K562 (cell line): ENCODE results near the gene CCNL2. TPM values are rescaled to one million over a fixed set of nuclear protein-coding genes. Genes with fewer than 3 reads are reported as not detected.

Experiments
- CEBPG ChIP-seq, 3 experiments: fragments of 200-800 bp in 1 of 3; sonication (Bioruptor generic) in 1 of 3; sonication (generic) in 1 of 3; formaldehyde crosslinking in 1 of 3; IDR thresholded peaks in 2 of 3; conservative IDR thresholded peaks in 1 of 3; 2 replicates each; pipeline versions ENCODE4 v1.6.1 to v1.8.0; 2016 to 2022; ENCODE audit warnings: missing compliant biosample characterization in 2 of 3, missing genetic modification characterization in 2 of 3, mild to moderate bottlenecking in 1 of 3, missing genetic modification reagents in 1 of 3
- ETV6 ChIP-seq, 3 experiments: fragments of 150-350 bp in 1 of 3; sonication (generic) in 1 of 3; formaldehyde crosslinking in 1 of 3; IDR thresholded peaks; 2 replicates each; pipeline versions ENCODE4 v1.6.1 to v1.8.0; 2014 to 2022; ENCODE audit warnings: borderline replicate concordance in 2 of 3, low read depth in 2 of 3, antibody characterized with exemption in 1 of 3, low read length in 1 of 3, mild to moderate bottlenecking in 1 of 3, missing genetic modification reagents in 1 of 3
- MLLT1 ChIP-seq, 2 experiments: fragments of 450-650 bp; IDR thresholded peaks; 2 replicates each; pipeline ENCODE4 v1.6.1; 2016
- NFYB ChIP-seq: IDR thresholded peaks from 2 replicates; pipeline ENCODE4 v1.6.1; 2011; ENCODE audit warnings: mild to moderate bottlenecking, moderate library complexity; ENCODE audit not compliant: insufficient read length; ENCODE audit errors: extremely low read depth
- REST ChIP-seq, 2 experiments: fragments of 450-650 bp; formaldehyde crosslinking in 1 of 2; IDR thresholded peaks; 2 replicates each; pipeline versions ENCODE4 v1.4.0 to v1.6.1; 2014 to 2020; ENCODE audit warnings: mild to moderate bottlenecking in 2 of 2, borderline replicate concordance in 1 of 2, low read depth in 1 of 2
- TAF1 ChIP-seq: IDR thresholded peaks from 2 replicates; pipeline ENCODE4 v1.6.1; 2011; ENCODE audit warnings: mild to moderate bottlenecking, low read length, moderate library complexity; ENCODE audit not compliant: insufficient read depth, control insufficient read depth, severe bottlenecking; ENCODE audit errors: extremely low read depth
- TCF7L2 ChIP-seq: fragments of 150-350 bp; IDR thresholded peaks from 2 replicates; pipeline ENCODE4 v1.6.1; 2016; ENCODE audit warnings: low read depth, mild to moderate bottlenecking, low read length, moderate library complexity
- YBX1 ChIP-seq: fragments of 450-650 bp; IDR thresholded peaks from 2 replicates; pipeline ENCODE4 v1.7.1; 2016; ENCODE audit warnings: mild to moderate bottlenecking
- ZBTB11 ChIP-seq, 3 experiments: fragments of 200-800 bp in 1 of 3; fragments of 250-450 bp in 1 of 3; fragments of 450-650 bp in 1 of 3; sonication (Bioruptor Pico) in 1 of 3; sonication (Bioruptor generic) in 1 of 3; formaldehyde crosslinking in 1 of 3; IDR thresholded peaks; 2 replicates each; pipeline versions ENCODE4 v1.6.1 to v1.8.0; 2016 to 2022; ENCODE audit warnings: mild to moderate bottlenecking in 2 of 3, missing genetic modification characterization in 2 of 3, missing compliant biosample characterization in 1 of 3, moderate library complexity in 1 of 3
- ZNF134 ChIP-seq: fragments of 250-450 bp; sonication (Bioruptor Pico); conservative IDR thresholded peaks from 2 replicates; pipeline ENCODE4 v1.4.0; 2020
- polyA plus RNA-seq, 8 experiments: library from polyadenylated mRNA; depleted of rRNA in 4 of 8; stranded (reverse) in 5 of 8; unstranded in 3 of 8; fragments of >200 nt; fragmentation: Nextera tagmentation in 2 of 8; fragmentation: Illumina TruSeq in 1 of 8; extraction: Ambion mirVana in 2 of 8; extraction: Trizol in 1 of 8; gene quantifications; 2 replicates each; pipeline versions ENCODE4 v1.2.1 to v1.2.3, GENCODE V29; 2011 to 2014; ENCODE audit warnings: inconsistent platforms in 1 of 8, missing spikeins in 1 of 8
- total RNA-seq, 7 experiments: library from RNA; depleted of rRNA in 6 of 7; stranded (reverse); fragments of >200 nt in 6 of 7; fragmentation: Illumina TruSeq in 2 of 7; extraction: Trizol in 2 of 7; gene quantifications; 2 replicates each; pipeline versions ENCODE4 v1.2.1 to v1.2.3, GENCODE V29; 2011 to 2021; ENCODE audit warnings: low replicate concordance in 1 of 7

CCNL2 gene
- total and polyA plus RNA-seq, 9 of the 15 experiments (the other 6 are each of a cell fraction or from before 2014, with no cell fraction given): 2.8 to 287 (median 94.5) TPM

- TF ChIP-seq YBX1: no peak
- TF ChIP-seq ETV6 (IDR thresholded peaks at IDR 0.05; ENCODE audit: borderline replicate concordance in 1 of 2, low read depth in 2 of 2, low read length in 1 of 2): peak; percentile 71 to 81; a peak in 1 of 4 replicates
- TF ChIP-seq ETV6 (CRISPR knock-in tag; IDR thresholded peaks at IDR 0.05; ENCODE audit: borderline replicate concordance): no peak
- no peak for TF ChIP-seq TCF7L2
- 0 out of 2 replicates have a peak, but pooled peaks have one; percentile 18 for TF ChIP-seq ZNF134
- TF ChIP-seq ZBTB11 (CRISPR knock-in tag; IDR thresholded peaks at IDR 0.05): peak in 1 of 3 experiments; percentile 69; a peak in 2 of 6 replicates
- no peak for TF ChIP-seq TAF1
- TF ChIP-seq CEBPG (CRISPR knock-in tag; IDR thresholded peaks at IDR 0.05): no peak
- TF ChIP-seq CEBPG (tag; conservative IDR thresholded peaks at IDR 0.05 in 1 of 2, IDR thresholded peaks at IDR 0.05 in 1 of 2): no peak
- no peak for TF ChIP-seq REST (IDR thresholded peaks at IDR 0.05; ENCODE audit: borderline replicate concordance)
- peak; percentile 75; the same call in 1 of the 2 replicates for TF ChIP-seq REST (CRISPR knock-in tag; IDR thresholded peaks at IDR 0.05; ENCODE audit: low read depth)
- no peak for TF ChIP-seq MLLT1 (IDR thresholded peaks at IDR 0.05)
- no peak for TF ChIP-seq NFYB
Measured at GRCh38 chr1:1432951-1433803, 34.0 kb upstream of the CCNL2 start (continued).
